Liver (tissue), 9 donors: ENCODE results near the gene CLPTM1L. TPM values are rescaled to one million over a fixed set of nuclear protein-coding genes. Genes with fewer than 3 reads are reported as not detected.
"Not testable (repeated sequence)": the region's sequence is repeated elsewhere in the genome, so short reads cannot be mapped to it uniquely, and the experiment has no call there.

Source experiments
- DNase-seq: peaks from one replicate; pipeline ENCODE4 v3.0.0-alpha.2; 2017; ENCODE audit warnings: low spot score
- H3K27ac ChIP-seq, 2 donors: one replicate each; pipeline ENCODE4 v1.7.0; 2013; ENCODE audit warnings: inconsistent platforms in 2 of 2, low read length in 2 of 2, control low read depth in 1 of 2, low read depth in 1 of 2, mild to moderate bottlenecking in 1 of 2
- H3K27me3 ChIP-seq, 4 donors: one replicate each; pipeline versions ENCODE4 v1.6.1 to v1.7.0; 2013; ENCODE audit warnings: low read length in 3 of 4, inconsistent platforms in 1 of 4, mild to moderate bottlenecking in 1 of 4, moderate library complexity in 1 of 4; ENCODE audit not compliant: control insufficient read depth in 4 of 4, insufficient read depth in 4 of 4
- H3K36me3 ChIP-seq, 4 donors: one replicate each; pipeline versions ENCODE4 v1.6.1 to v1.7.0; 2013; ENCODE audit warnings: low read length in 3 of 4, mild to moderate bottlenecking in 3 of 4, low read depth in 1 of 4, moderate library complexity in 1 of 4; ENCODE audit not compliant: control insufficient read depth in 4 of 4, insufficient read depth in 3 of 4
- H3K4me1 ChIP-seq, 4 donors: one replicate each; pipeline versions ENCODE4 v1.6.1 to v1.7.0; 2013; ENCODE audit warnings: low read length in 3 of 4, mild to moderate bottlenecking in 3 of 4, moderate library complexity in 1 of 4; ENCODE audit not compliant: control insufficient read depth in 4 of 4, insufficient read depth in 4 of 4
- H3K4me3 ChIP-seq, 3 donors: one replicate each; pipeline versions ENCODE4 v1.6.1 to v1.7.0; 2013; ENCODE audit warnings: low read length in 3 of 3, control low read depth in 1 of 3, low read depth in 1 of 3, mild to moderate bottlenecking in 1 of 3
- H3K9ac ChIP-seq, 2 donors: one replicate each; pipeline ENCODE4 v1.7.0; 2013; ENCODE audit warnings: low read length in 2 of 2, mild to moderate bottlenecking in 2 of 2, moderate library complexity in 2 of 2, control low read depth in 1 of 2, low read depth in 1 of 2
- H3K9me3 ChIP-seq, 4 donors: one replicate each; pipeline versions ENCODE4 v1.6.1 to v1.7.0; 2013; ENCODE audit warnings: low read length in 3 of 4; ENCODE audit not compliant: control insufficient read depth in 4 of 4
- CTCF ChIP-seq: fragments of 150-350 bp; IDR thresholded peaks from 2 replicates; pipeline ENCODE4 v1.5.1; 2017; ENCODE audit warnings: improper control_type of control experiment, low read depth, low read length; ENCODE audit not compliant: missing input control
- FOXA1 ChIP-seq: IDR thresholded peaks from 2 replicates; pipeline ENCODE4 v1.6.1; 2016; ENCODE audit warnings: antibody characterized with exemption
- FOXA2 ChIP-seq: IDR thresholded peaks from 2 replicates; pipeline ENCODE4 v1.6.1; 2016; ENCODE audit warnings: antibody characterized with exemption
- GABPA ChIP-seq, 2 donors: IDR thresholded peaks in 1 of 2; conservative IDR thresholded peaks in 1 of 2; 2 replicates each; pipeline ENCODE4 v1.6.1; 2016; ENCODE audit warnings: antibody characterized with exemption in 2 of 2, mild to moderate bottlenecking in 1 of 2, moderate library complexity in 1 of 2
- HNF4A ChIP-seq, 2 donors: conservative IDR thresholded peaks; 2 replicates each; pipeline ENCODE4 v1.6.1; 2016; ENCODE audit warnings: antibody characterized with exemption in 2 of 2, mild to moderate bottlenecking in 2 of 2
- HNF4G ChIP-seq: IDR thresholded peaks from 2 replicates; pipeline ENCODE4 v1.6.1; 2016; ENCODE audit warnings: antibody characterized with exemption
- JUND ChIP-seq, 2 donors: IDR thresholded peaks; 2 replicates each; pipeline ENCODE4 v1.6.1; 2016; ENCODE audit warnings: antibody characterized with exemption in 2 of 2
- MAX ChIP-seq: IDR thresholded peaks from 2 replicates; pipeline ENCODE4 v1.6.1; 2016; ENCODE audit warnings: antibody characterized with exemption
- NR2F2 ChIP-seq: IDR thresholded peaks from 2 replicates; pipeline ENCODE4 v1.6.1; 2016; ENCODE audit warnings: antibody characterized with exemption
- RXRA ChIP-seq, 2 donors: IDR thresholded peaks; 2 replicates each; pipeline ENCODE4 v1.6.1; 2017 to 2018; ENCODE audit warnings: antibody characterized with exemption in 2 of 2, mild to moderate bottlenecking in 1 of 2
- SP1 ChIP-seq: IDR thresholded peaks from 2 replicates; pipeline ENCODE4 v1.6.1; 2018; ENCODE audit warnings: antibody characterized with exemption, mild to moderate bottlenecking
- TAF1 ChIP-seq: conservative IDR thresholded peaks from 2 replicates; pipeline ENCODE4 v1.6.1; 2016; ENCODE audit warnings: antibody characterized with exemption, mild to moderate bottlenecking
- YY1 ChIP-seq: IDR thresholded peaks from 2 replicates; pipeline ENCODE4 v1.6.1; 2016; ENCODE audit warnings: antibody characterized with exemption, mild to moderate bottlenecking
- ZBTB33 ChIP-seq: IDR thresholded peaks from 2 replicates; pipeline ENCODE4 v1.6.1; 2016; ENCODE audit warnings: antibody characterized with exemption
- WGBS: extraction: QIAGEN DNeasy Blood & Tissue Kit; methylation state at CpG from one replicate; pipeline ENCODE4 v1.1.7; 2013; 5-methylcytosine and 5-hydroxymethylcytosine counted together
- polyA plus RNA-seq, 2 donors: library from polyadenylated mRNA; stranded (reverse) in 1 of 2; unstranded in 1 of 2; fragments of 200-250 nt in 1 of 2; fragments of >200 nt in 1 of 2; fragmentation: Nextera tagmentation in 1 of 2; extraction: Ambion mirVana in 1 of 2; gene quantifications; one replicate each; pipeline versions ENCODE4 v1.2.1 to v1.2.3, GENCODE V29; 2013 to 2015
- total RNA-seq, 2 donors: library from RNA; depleted of rRNA; stranded (reverse); fragments of >200 nt; gene quantifications; one replicate each; pipeline ENCODE4 v1.2.3, GENCODE V29; 2014
- TF ChIP-seq, protein P1 (sequence below): IDR thresholded peaks from 2 replicates; pipeline ENCODE4 v1.6.1; 2016; ENCODE audit warnings: antibody characterized with exemption
- TF ChIP-seq, protein P2 (sequence below): IDR thresholded peaks from 2 replicates; pipeline ENCODE4 v1.6.1; 2016; ENCODE audit warnings: antibody characterized with exemption, mild to moderate bottlenecking
- donor health status: healthy.
- donor health status: healthy.
- donor health status: healthy.
- donor health status: healthy.
- donor health status: healthy.

The CLPTM1L gene
- total and polyA plus RNA-seq, 4 donors, result 69.2 to 255 (median 146) TPM

DNA sequence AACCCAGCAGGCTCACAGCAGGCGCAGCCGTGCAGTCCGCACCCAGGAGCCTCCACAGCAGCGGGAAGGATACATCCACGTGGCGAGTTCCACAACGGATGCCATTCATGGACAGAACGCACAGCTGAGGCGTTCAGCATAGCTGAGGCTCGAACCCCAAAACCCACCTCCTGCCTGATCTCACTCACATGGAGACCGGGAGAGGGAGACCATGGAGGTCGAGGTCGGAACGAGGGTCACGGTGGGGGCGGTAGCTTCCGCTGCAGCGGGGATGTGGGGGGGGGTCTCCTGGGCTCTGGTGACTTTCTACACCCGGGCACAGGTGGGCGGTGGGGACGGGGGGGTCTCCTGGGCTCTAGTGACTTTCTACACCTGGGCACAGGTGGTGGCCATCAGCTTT lies 67.6 kb downstream of the CLPTM1L start:
- Histone ChIP-seq H3K27me3 (no peaks in the 10 kb centered on the region), H3K9ac (no peak overlapping the region), H3K9me3 (peaks cover 0 to 8% (median 0%) of the 10 kb centered on the region in 4 donors), H3K36me3 (no peaks in the 10 kb centered on the region), H3K4me3 (no peak overlapping the region), H3K27ac (no peak overlapping the region), H3K4me1 (no peaks in the 10 kb centered on the region)
- 89% methylated on average over 21 of the region's 21 CpGs for whole genome bisulfite sequencing
- no peak for DNase-seq
- TF ChIP-seq GABPA (IDR thresholded peaks at IDR 0.05 in 1 of 2, conservative IDR thresholded peaks at IDR 0.05 in 1 of 2), result no peak
- no peak for TF ChIP-seq FOXA1
- TF ChIP-seq, protein P1, sequence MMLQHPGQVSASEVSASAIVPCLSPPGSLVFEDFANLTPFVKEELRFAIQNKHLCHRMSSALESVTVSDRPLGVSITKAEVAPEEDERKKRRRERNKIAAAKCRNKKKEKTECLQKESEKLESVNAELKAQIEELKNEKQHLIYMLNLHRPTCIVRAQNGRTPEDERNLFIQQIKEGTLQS, result no peak
- TF ChIP-seq HNF4G, result no peak
- TF ChIP-seq TAF1, result no peak
- no peak for TF ChIP-seq FOXA2

DNA sequence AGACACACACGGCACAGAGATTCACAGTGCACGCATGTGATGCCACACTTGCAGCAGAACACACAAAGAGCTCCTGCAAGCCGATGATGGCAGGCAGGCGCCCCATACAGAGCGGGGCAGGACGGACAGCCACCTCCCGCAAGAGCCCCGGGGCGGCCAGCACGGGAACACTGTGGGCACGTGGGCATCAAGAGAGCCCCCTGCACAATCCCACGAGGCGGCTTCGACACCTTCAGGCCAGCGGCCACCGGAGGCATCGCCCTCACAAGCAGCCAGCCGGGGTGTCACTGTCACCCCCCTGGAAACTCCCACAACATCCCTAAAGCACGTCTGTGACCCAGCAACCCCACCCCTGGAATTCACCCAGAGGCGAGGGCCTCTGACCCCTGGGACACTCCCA lies 68.0 kb downstream of the CLPTM1L start:
- TF ChIP-seq ZBTB33, result no peak
- TF ChIP-seq, protein P2, sequence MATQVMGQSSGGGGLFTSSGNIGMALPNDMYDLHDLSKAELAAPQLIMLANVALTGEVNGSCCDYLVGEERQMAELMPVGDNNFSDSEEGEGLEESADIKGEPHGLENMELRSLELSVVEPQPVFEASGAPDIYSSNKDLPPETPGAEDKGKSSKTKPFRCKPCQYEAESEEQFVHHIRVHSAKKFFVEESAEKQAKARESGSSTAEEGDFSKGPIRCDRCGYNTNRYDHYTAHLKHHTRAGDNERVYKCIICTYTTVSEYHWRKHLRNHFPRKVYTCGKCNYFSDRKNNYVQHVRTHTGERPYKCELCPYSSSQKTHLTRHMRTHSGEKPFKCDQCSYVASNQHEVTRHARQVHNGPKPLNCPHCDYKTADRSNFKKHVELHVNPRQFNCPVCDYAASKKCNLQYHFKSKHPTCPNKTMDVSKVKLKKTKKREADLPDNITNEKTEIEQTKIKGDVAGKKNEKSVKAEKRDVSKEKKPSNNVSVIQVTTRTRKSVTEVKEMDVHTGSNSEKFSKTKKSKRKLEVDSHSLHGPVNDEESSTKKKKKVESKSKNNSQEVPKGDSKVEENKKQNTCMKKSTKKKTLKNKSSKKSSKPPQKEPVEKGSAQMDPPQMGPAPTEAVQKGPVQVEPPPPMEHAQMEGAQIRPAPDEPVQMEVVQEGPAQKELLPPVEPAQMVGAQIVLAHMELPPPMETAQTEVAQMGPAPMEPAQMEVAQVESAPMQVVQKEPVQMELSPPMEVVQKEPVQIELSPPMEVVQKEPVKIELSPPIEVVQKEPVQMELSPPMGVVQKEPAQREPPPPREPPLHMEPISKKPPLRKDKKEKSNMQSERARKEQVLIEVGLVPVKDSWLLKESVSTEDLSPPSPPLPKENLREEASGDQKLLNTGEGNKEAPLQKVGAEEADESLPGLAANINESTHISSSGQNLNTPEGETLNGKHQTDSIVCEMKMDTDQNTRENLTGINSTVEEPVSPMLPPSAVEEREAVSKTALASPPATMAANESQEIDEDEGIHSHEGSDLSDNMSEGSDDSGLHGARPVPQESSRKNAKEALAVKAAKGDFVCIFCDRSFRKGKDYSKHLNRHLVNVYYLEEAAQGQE, result no peak
- TF ChIP-seq HNF4A (conservative IDR thresholded peaks at IDR 0.05), result no peak
- no peak for TF ChIP-seq MAX
- TF ChIP-seq JUND (IDR thresholded peaks at IDR 0.05), result no peak
- TF ChIP-seq YY1, result no peak
- no peak for TF ChIP-seq NR2F2
- TF ChIP-seq RXRA (IDR thresholded peaks at IDR 0.05), result no peak
- no peak for TF ChIP-seq FOXA1
- TF ChIP-seq HNF4G, result no peak
- TF ChIP-seq SP1, result no peak
- TF ChIP-seq GABPA (IDR thresholded peaks at IDR 0.05 in 1 of 2, conservative IDR thresholded peaks at IDR 0.05 in 1 of 2), result no peak
- TF ChIP-seq CTCF, result no peak
- TF ChIP-seq TAF1, result no peak
- DNase-seq, result no peak
- Histone ChIP-seq H3K9ac (no peak overlapping the region), H3K36me3 (no peaks in the 10 kb centered on the region), H3K27me3 (no peaks in the 10 kb centered on the region), H3K27ac (no peak overlapping the region), H3K9me3 (peaks cover 0 to 8% (median 0%) of the 10 kb centered on the region in 4 donors), H3K4me3 (no peak overlapping the region), H3K4me1 (no peaks in the 10 kb centered on the region)
- 89% methylated on average over 20 of the region's 20 CpGs for WGBS

- not testable (repeated sequence) for DNase-seq, H3K27ac ChIP-seq
Observed at GRCh38 chr5:1275397-1276391, 69.2 kb downstream of the CLPTM1L start.

More at GRCh38 chr5:1275397-1276391, 69.2 kb downstream of the CLPTM1L start:
- 81% methylated on average over 10 of the region's 10 CpGs for WGBS
- not testable (repeated sequence) for H3K9ac ChIP-seq, H3K9me3 ChIP-seq, H3K36me3 ChIP-seq, H3K4me3 ChIP-seq, H3K27me3 ChIP-seq, H3K4me1 ChIP-seq
